GM23338 (cell line): ENCODE data around the gene C17orf50. TPM values are rescaled to one million over a fixed set of nuclear protein-coding genes. Genes with fewer than 3 reads are reported as not detected.

Source experiments
- ATAC-seq: fragments of 200-7000 bp; cut with Tn5 transposase; 3 replicates; pipeline ENCODE4 v1.9.1; 2020
- DNase-seq: peaks from one replicate; pipeline ENCODE4 v3.0.0-alpha.2; 2015; ENCODE audit warnings: low spot score
- H2AFZ ChIP-seq: fragments of 200-600 bp; sonication (generic); 2 replicates; pipeline ENCODE4 v1.8.0; 2016; ENCODE audit warnings: antibody characterized with exemption, mild to moderate bottlenecking, moderate library complexity
- H3F3A ChIP-seq: fragments of 200-600 bp; sonication (generic); replicated peaks from 2 replicates; pipeline ENCODE4 v1.8.0; 2017; ENCODE audit warnings: antibody characterized with exemption, mixed run types, low read depth
- H3K27ac ChIP-seq: fragments of 200-600 bp; sonication (generic); 2 replicates; pipeline ENCODE4 v1.6.1; 2016; ENCODE audit warnings: low read depth
- H3K27me3 ChIP-seq: fragments of 200-600 bp; sonication (generic); 2 replicates; pipeline ENCODE4 v1.8.0; 2016; ENCODE audit warnings: mild to moderate bottlenecking, mixed run types, moderate library complexity; ENCODE audit not compliant: insufficient read depth
- H3K36me3 ChIP-seq: fragments of 200-600 bp; sonication (generic); 2 replicates; pipeline ENCODE4 v1.8.0; 2016; ENCODE audit warnings: mild to moderate bottlenecking; ENCODE audit not compliant: insufficient read depth
- H3K4me1 ChIP-seq: fragments of 200-600 bp; sonication (generic); 2 replicates; pipeline ENCODE4 v1.8.0; 2016; ENCODE audit warnings: mild to moderate bottlenecking, moderate library complexity; ENCODE audit not compliant: insufficient read depth
- H3K4me2 ChIP-seq: fragments of 200-600 bp; sonication (generic); 2 replicates; pipeline ENCODE4 v1.7.1; 2017; ENCODE audit warnings: mixed run types
- H3K4me3 ChIP-seq: fragments of 200-600 bp; sonication (generic); 2 replicates; pipeline ENCODE4 v1.6.1; 2016; ENCODE audit warnings: mixed run types
- H3K79me2 ChIP-seq: fragments of 200-600 bp; sonication (generic); replicated peaks from 2 replicates; pipeline ENCODE4 v1.8.0; 2017; ENCODE audit warnings: mild to moderate bottlenecking; ENCODE audit not compliant: insufficient read depth
- H3K9me2 ChIP-seq: fragments of 200-600 bp; sonication (generic); 2 replicates; pipeline ENCODE4 v1.8.0; 2017; ENCODE audit not compliant: insufficient read depth
- H4K20me1 ChIP-seq: fragments of 200-600 bp; sonication (generic); replicated peaks from 2 replicates; pipeline ENCODE4 v1.8.0; 2017; ENCODE audit warnings: mild to moderate bottlenecking; ENCODE audit not compliant: insufficient read depth
- H3K27ac Mint-ChIP-seq: 2 replicates; pipeline ENCODE4 v1.8.0; 2020; ENCODE audit warnings: inconsistent platforms, mild to moderate bottlenecking, moderate library complexity, mixed read lengths
- H3K27me3 Mint-ChIP-seq: 3 replicates; pipeline ENCODE4 v1.8.0; 2022; ENCODE audit warnings: low read depth, mild to moderate bottlenecking, moderate library complexity, mixed read lengths, inconsistent platforms; ENCODE audit not compliant: insufficient read depth, poor library complexity
- H3K36me3 Mint-ChIP-seq: 3 replicates; pipeline ENCODE4 v1.8.0; 2021; ENCODE audit warnings: low read depth, mild to moderate bottlenecking, inconsistent platforms, moderate library complexity, mixed read lengths
- H3K4me1 Mint-ChIP-seq: 3 replicates; pipeline ENCODE4 v1.8.0; 2020; ENCODE audit warnings: mild to moderate bottlenecking, inconsistent platforms, mixed read lengths
- H3K4me3 Mint-ChIP-seq: 3 replicates; pipeline ENCODE4 v1.8.0; 2021; ENCODE audit warnings: moderate library complexity, mild to moderate bottlenecking, inconsistent platforms, mixed read lengths
- H3K9me3 Mint-ChIP-seq: 3 replicates; pipeline ENCODE4 v1.8.0; 2020; ENCODE audit warnings: moderate library complexity, mild to moderate bottlenecking, inconsistent platforms, mixed read lengths
- CREB1 ChIP-seq: fragments of 250-450 bp; sonication (Bioruptor Pico); IDR thresholded peaks from 2 replicates; pipeline ENCODE4 v1.5.0; 2020; ENCODE audit warnings: low read depth, mild to moderate bottlenecking, moderate library complexity
- CTCF ChIP-seq, 2 experiments: fragments of 200-600 bp in 1 of 2; sonication (generic) in 1 of 2; conservative IDR thresholded peaks; 2 replicates each; pipeline versions ENCODE4 v1.5.1 to v1.6.1; 2016 to 2017; ENCODE audit warnings: antibody characterized with exemption in 2 of 2, low read depth in 2 of 2, mild to moderate bottlenecking in 2 of 2, moderate library complexity in 1 of 2
- ETS1 ChIP-seq: IDR thresholded peaks from 2 replicates; pipeline ENCODE4 v1.6.1; 2016; ENCODE audit warnings: antibody characterized with exemption
- EZH2 ChIP-seq: fragments of 200-600 bp; sonication (generic); IDR thresholded peaks from one replicate; pipeline ENCODE4 v1.8.0; 2017; ENCODE audit warnings: antibody characterized with exemption, mild to moderate bottlenecking, low read depth; ENCODE audit not compliant: unreplicated experiment
- EZH2phosphoT487 ChIP-seq: fragments of 200-600 bp; sonication (generic); IDR thresholded peaks from one replicate; pipeline ENCODE4 v1.8.1; 2018; ENCODE audit warnings: antibody characterized with exemption; ENCODE audit not compliant: unreplicated experiment
- JUNB ChIP-seq: IDR thresholded peaks from one replicate; pipeline ENCODE4 v1.6.1; 2016; ENCODE audit warnings: antibody characterized with exemption; ENCODE audit not compliant: unreplicated experiment
- NANOG ChIP-seq: IDR thresholded peaks from 2 replicates; pipeline ENCODE4 v1.6.1; 2016; ENCODE audit warnings: antibody characterized with exemption, borderline replicate concordance
- POLR2AphosphoS5 ChIP-seq: IDR thresholded peaks from 2 replicates; pipeline ENCODE4 v1.6.1; 2016; ENCODE audit warnings: antibody characterized with exemption, low read depth
- REST ChIP-seq: IDR thresholded peaks from one replicate; pipeline ENCODE4 v1.6.1; 2018; ENCODE audit warnings: antibody characterized with exemption; ENCODE audit not compliant: unreplicated experiment
- STAT1 ChIP-seq: IDR thresholded peaks from one replicate; pipeline ENCODE4 v1.6.1; 2016; ENCODE audit warnings: antibody characterized with exemption; ENCODE audit not compliant: unreplicated experiment
- ZNF114 ChIP-seq: fragments of 250-450 bp; sonication (Bioruptor Pico); IDR thresholded peaks from 2 replicates; pipeline ENCODE4 v1.5.0; 2020; ENCODE audit warnings: mild to moderate bottlenecking, moderate library complexity
- ZNF331 ChIP-seq: fragments of 250-450 bp; sonication (Bioruptor Pico); IDR thresholded peaks from 2 replicates; pipeline ENCODE4 v1.5.0; 2020; ENCODE audit warnings: low read depth, mild to moderate bottlenecking, moderate library complexity
- ZNF462 ChIP-seq: fragments of 250-450 bp; sonication (Bioruptor Pico); IDR thresholded peaks from 2 replicates; pipeline ENCODE4 v1.5.0; 2020; ENCODE audit warnings: mild to moderate bottlenecking, moderate library complexity
- polyA plus RNA-seq: library from polyadenylated mRNA; unstranded; fragments of >200 nt; fragmentation: Nextera tagmentation; extraction: Ambion mirVana; gene quantifications from 2 replicates; pipeline ENCODE4 v1.2.1, GENCODE V29; 2016
- total RNA-seq: library from RNA; depleted of rRNA; stranded (reverse); fragments of >200 nt; shearing (Covaris generic); gene quantifications from 2 replicates; pipeline ENCODE4 v1.2.3, GENCODE V29; 2014

Gene C17orf50
- total and polyA plus RNA-seq, 2 experiments from 2014 or later = 0.74 to 1.6 TPM

- H2AFZ ChIP-seq = peak overlapping the region; percentile 83; the same call in 1 of the 2 replicates
- Mint-ChIP-seq H3K27ac (no peak overlapping the region; the same call in 1 of the 2 replicates), H3K36me3 (no peaks in the 10 kb centered on the region)
These were observed 4.5 kb downstream of the C17orf50 start for GRCh38 chr17:35765086-35765710.

More at GRCh38 chr17:35765086-35765710, 4.5 kb downstream of the C17orf50 start:
- Mint-ChIP-seq H3K4me3 (peak overlapping the region; percentile 82), H3K9me3 (no peaks in the 10 kb centered on the region; the same call in 1 of the 3 replicates), H3K27me3 (peaks cover 7% of the 10 kb centered on the region), H3K4me1 (peaks cover 17% of the 10 kb centered on the region)
- Histone ChIP-seq H3K27me3 (no peaks in the 10 kb centered on the region), H3K36me3 (no peaks in the 10 kb centered on the region), H3K27ac (no peak overlapping the region), H3K4me3 (peak overlapping the region; percentile 65), H3F3A (peaks cover 4% of the 10 kb centered on the region; the same call in 1 of the 2 replicates), H3K9me2 (no peaks in the 10 kb centered on the region), H3K79me2 (no peaks in the 10 kb centered on the region), H3K4me2 (peak overlapping the region; percentile 83), H4K20me1 (no peaks in the 10 kb centered on the region), H3K4me1 (peaks cover 6% of the 10 kb centered on the region; the same call in 1 of the 2 replicates)
- ATAC-seq (no peak), DNase-seq (no peak)
- no peak for TF ChIP-seq REST
- TF ChIP-seq ZNF462 (CRISPR knock-in tag) = no peak
- no peak for TF ChIP-seq POLR2AphosphoS5
- TF ChIP-seq EZH2 = no peak
- no peak for TF ChIP-seq CTCF (conservative IDR thresholded peaks at IDR 0.05; ENCODE audit: low read depth in 2 of 2)
- no peak for TF ChIP-seq CREB1 (CRISPR knock-in tag)
- TF ChIP-seq JUNB = no peak
- TF ChIP-seq NANOG = no peak
- TF ChIP-seq ETS1 = no peak
- no peak for TF ChIP-seq EZH2phosphoT487
- TF ChIP-seq ZNF331 (CRISPR knock-in tag) = no peak
- no peak for TF ChIP-seq STAT1
- TF ChIP-seq ZNF114 (CRISPR knock-in tag) = no peak
